Caco-2 (cell line): ENCODE results near the gene NOLC1. TPM values are rescaled to one million over a fixed set of nuclear protein-coding genes. Genes with fewer than 3 reads are reported as not detected.
A peak's percentile ranks its signal among the peaks of the same experiment; 100 is the strongest.

Experiments used
- BruUV-seq: library from RNA; stranded (reverse); fragments of 400-500 nt; replicated peaks from 2 replicates; lab custom pipeline; 2021; lab: Mats Ljungman, UMichigan
- CTCF ChIA-PET: fragments of 300-600 bp; sonication (Branson Sonifier 250); formaldehyde crosslinking; loops from one replicate; lab custom pipeline; 2022; ENCODE audit warnings: antibody characterized with exemption; lab: Charles Lee
- POLR2A ChIA-PET: fragments of 300-600 bp; sonication (Branson Sonifier 250); formaldehyde crosslinking; loops from one replicate; lab custom pipeline; 2022; ENCODE audit warnings: antibody characterized with exemption; lab: Charles Lee
- DNase-seq, 2 experiments: peaks; one replicate each; pipeline versions ENCODE4 v3.0.0 to v3.0.0-alpha.2; 2020 to 2022
- H3K27me3 ChIP-seq: replicated peaks from 2 replicates; pipeline ENCODE4 v1.6.0; 2011; ENCODE audit warnings: low read length; ENCODE audit not compliant: control insufficient read depth, insufficient read depth
- H3K36me3 ChIP-seq: 2 replicates; pipeline ENCODE4 v1.5.1; 2011; ENCODE audit warnings: low read length; ENCODE audit not compliant: control insufficient read depth, insufficient read depth
- H3K4me1 ChIP-seq: fragments of 250-450 bp; sonication (Bioruptor Pico); 2 replicates; pipeline ENCODE4 v1.5.1; 2020; ENCODE audit warnings: mild to moderate bottlenecking
- H3K4me3 ChIP-seq: 2 replicates; pipeline ENCODE4 v1.5.1; 2011; ENCODE audit warnings: low read depth, mild to moderate bottlenecking, control low read depth, low read length
- H3K9me3 ChIP-seq: fragments of 250-450 bp; sonication (Bioruptor Pico); 2 replicates; pipeline ENCODE4 v1.5.1; 2020; ENCODE audit warnings: mild to moderate bottlenecking, moderate library complexity
- H3K27ac Mint-ChIP-seq: one replicate; pipeline ENCODE4 v1.8.0; 2022; ENCODE audit warnings: mixed read lengths; ENCODE audit not compliant: unreplicated experiment
- H3K27me3 Mint-ChIP-seq: one replicate; pipeline ENCODE4 v1.8.0; 2022; ENCODE audit warnings: mixed read lengths; ENCODE audit not compliant: insufficient read depth, unreplicated experiment
- H3K36me3 Mint-ChIP-seq: one replicate; pipeline ENCODE4 v1.8.0; 2022; ENCODE audit warnings: mild to moderate bottlenecking, mixed read lengths; ENCODE audit not compliant: insufficient read depth, unreplicated experiment
- H3K4me1 Mint-ChIP-seq: one replicate; pipeline ENCODE4 v1.8.0; 2022; ENCODE audit warnings: low read depth, mixed read lengths; ENCODE audit not compliant: unreplicated experiment
- H3K4me3 Mint-ChIP-seq: one replicate; pipeline ENCODE4 v1.8.0; 2022; ENCODE audit warnings: mild to moderate bottlenecking, moderate library complexity, mixed read lengths; ENCODE audit not compliant: unreplicated experiment
- H3K9me3 Mint-ChIP-seq: one replicate; pipeline ENCODE4 v1.8.0; 2022; ENCODE audit warnings: mixed read lengths; ENCODE audit not compliant: unreplicated experiment
- CTCF ChIP-seq, 2 experiments: fragments of 200-600 bp in 1 of 2; IDR thresholded peaks; 1 replicate in 1 of 2; 2 replicates in 1 of 2; pipeline versions ENCODE4 v1.5.1 to v1.8.0; 2011 to 2022; ENCODE audit warnings: antibody characterized with exemption in 1 of 2, control low read depth in 1 of 2, inconsistent platforms in 1 of 2, low read depth in 1 of 2, low read length in 1 of 2, mild to moderate bottlenecking in 1 of 2, moderate library complexity in 1 of 2; ENCODE audit not compliant: insufficient read depth in 1 of 2, severe bottlenecking in 1 of 2, unreplicated experiment in 1 of 2
- intact Hi-C: fragments of 100-400 bp; cut with micrococcal nuclease; formaldehyde crosslinking; loops from one replicate; pipeline ENCODE4 v1.10.0; 2022; ENCODE audit not compliant: unreplicated experiment
- total RNA-seq: library from RNA; stranded (reverse); gene quantifications from 2 replicates; pipeline ENCODE4 v1.2.3, GENCODE V29; 2022

The NOLC1 gene
- total RNA-seq, 1 experiment from 2014 or later: 137 TPM

DNA sequence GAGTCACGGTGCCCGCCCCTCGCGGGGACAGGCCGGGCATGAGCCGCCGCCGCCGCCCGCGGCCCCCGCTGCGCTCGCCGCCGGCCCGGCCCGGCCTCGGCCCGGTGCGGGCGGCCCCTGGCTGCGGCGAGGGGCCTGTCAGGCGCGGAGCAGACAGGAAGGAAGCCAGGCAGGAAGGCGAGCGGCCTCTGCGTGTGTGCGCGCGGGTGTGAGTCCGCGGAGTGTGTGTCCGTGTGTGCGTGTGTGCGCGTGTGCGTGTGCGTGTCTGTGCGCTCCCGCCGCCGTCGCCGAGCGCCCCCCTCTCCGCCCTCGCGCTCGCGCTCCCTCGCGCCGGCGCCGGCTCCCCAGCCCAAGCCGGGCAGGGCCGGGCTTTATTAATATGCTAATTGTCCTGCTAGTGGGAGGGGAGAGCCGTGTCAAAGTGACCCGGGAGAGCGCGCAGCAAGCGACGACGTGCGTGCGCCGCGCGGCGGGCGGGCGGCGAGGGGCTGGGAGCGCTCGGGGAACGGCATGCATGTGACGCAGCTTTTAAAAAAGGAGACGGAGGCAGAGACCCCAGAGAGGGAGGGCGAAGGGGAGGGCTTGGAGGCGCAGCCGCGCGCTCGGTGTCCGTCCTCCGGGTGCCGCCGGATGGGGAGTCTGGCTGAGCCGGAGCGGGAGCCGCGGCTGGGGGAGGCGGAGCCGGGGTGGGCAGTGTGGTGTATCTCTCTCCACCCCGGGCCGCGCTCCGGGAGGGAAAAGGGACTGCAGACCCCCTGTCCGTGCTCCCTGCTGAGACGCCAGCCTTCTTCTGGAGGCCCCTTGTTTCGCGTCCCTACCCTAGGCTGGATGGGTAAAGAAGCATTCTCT lies 31.8 kb upstream of the NOLC1 start, which contains the start of gene LDB1:
Gene LDB1 (minus strand): TSS at position 227 of the 849 bp plus-strand sequence. CDS start 258 bp downstream, outside the sequence.
- Mint-ChIP-seq H3K9me3 (no peaks in the 10 kb centered on the region), H3K36me3 (no peaks in the 10 kb centered on the region), H3K4me1 (peaks cover 25% of the 10 kb centered on the region), H3K4me3 (peak within 1 kb of the TSS; percentile 77), H3K27ac (peak within 1 kb of the TSS; percentile 70), H3K27me3 (no peaks in the 10 kb centered on the region)
- POLR2A ChIA-PET: no interaction called here
- H3K4me3 ChIP-seq: peak within 1 kb of the TSS; percentile 90
- no peak for TF ChIP-seq CTCF (IDR thresholded peaks at IDR 0.05; ENCODE audit: insufficient read depth in 1 of 2, low read depth in 1 of 2, low read length in 1 of 2, severe bottlenecking in 1 of 2, unreplicated experiment in 1 of 2)
- BruUV-seq: no TSS peak
- DNase-seq: peak; percentile 78
- H3K36me3 ChIP-seq: no peaks in the 10 kb centered on the region
- H3K9me3 ChIP-seq: no peaks in the 10 kb centered on the region
- CTCF ChIA-PET: no interaction called here
- peaks cover 32% of the 10 kb centered on the region for H3K4me1 ChIP-seq
- intact Hi-C loops: loop anchor here (1.0 kb wide), 1 partner anchor 12 kb away; no protein-coding TSS in a partner anchor
- no peaks in the 10 kb centered on the region for H3K27me3 ChIP-seq

GRCh38 chr10:102120991-102121738 lies 31.0 kb upstream of the NOLC1 start:
- BruUV-seq: TSS peak; percentile 34
- intact Hi-C loops: loop anchor here (1.0 kb wide), 1 partner anchor 11 kb away; no protein-coding TSS in a partner anchor
- peaks cover 18% of the 10 kb centered on the region for H3K4me1 Mint-ChIP-seq
- Histone ChIP-seq H3K36me3 (no peaks in the 10 kb centered on the region), H3K27me3 (no peaks in the 10 kb centered on the region), H3K4me1 (peaks cover 29% of the 10 kb centered on the region; the same call in 1 of the 2 replicates), H3K9me3 (no peaks in the 10 kb centered on the region), H3K4me3 (peak overlapping the region; percentile 90)
- H3K9me3 Mint-ChIP-seq: no peaks in the 10 kb centered on the region
- DNase-seq: no peak
- peak overlapping the region; percentile 77 for H3K4me3 Mint-ChIP-seq
- peak overlapping the region; percentile 55 for H3K27ac Mint-ChIP-seq
- no peaks in the 10 kb centered on the region for H3K36me3 Mint-ChIP-seq
- H3K27me3 Mint-ChIP-seq: no peaks in the 10 kb centered on the region
- no peak for TF ChIP-seq CTCF (IDR thresholded peaks at IDR 0.05; ENCODE audit: insufficient read depth in 1 of 2, low read depth in 1 of 2, low read length in 1 of 2, severe bottlenecking in 1 of 2, unreplicated experiment in 1 of 2)
- ChIA-PET CTCF (no interaction called here), POLR2A (no interaction called here)

DNA sequence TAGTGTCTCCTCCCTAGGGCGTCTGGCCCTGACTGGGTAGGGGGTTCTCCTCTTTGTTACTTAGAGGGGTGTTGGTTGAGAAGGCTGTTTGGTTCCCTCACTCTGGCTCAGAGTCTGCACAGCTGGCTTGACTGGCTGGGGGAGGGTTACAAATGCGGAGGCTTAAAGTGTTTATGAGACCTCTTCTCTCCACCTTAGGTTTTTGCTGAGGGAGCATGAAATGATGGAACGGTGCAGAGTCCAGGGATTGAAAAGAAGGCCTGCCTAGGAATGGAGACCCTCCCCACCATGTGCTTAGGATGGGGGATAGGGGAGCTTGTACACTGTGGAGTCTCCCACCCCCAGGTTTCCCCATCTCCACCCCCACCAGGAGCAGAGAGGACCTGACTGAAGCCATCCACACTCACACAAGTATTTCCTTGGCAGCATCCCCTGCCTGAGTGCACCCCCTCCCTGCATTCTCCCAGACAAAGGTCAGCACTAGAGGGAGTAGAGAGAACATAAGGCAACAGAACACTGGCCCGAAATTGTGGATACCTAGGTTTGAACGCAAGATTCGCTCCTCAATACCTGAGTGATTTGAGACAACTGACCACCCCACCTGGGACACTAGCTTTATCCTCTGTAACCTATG lies 30.3 kb upstream of the NOLC1 start:
- POLR2A ChIA-PET: no interaction called here
- CTCF ChIA-PET: no interaction called here
- no peak overlapping the region for H3K27ac Mint-ChIP-seq

More for the DNA sequence above, 30.3 kb upstream of the NOLC1 start:
- Mint-ChIP-seq H3K4me1 (peaks cover 15% of the 10 kb centered on the region), H3K36me3 (no peaks in the 10 kb centered on the region), H3K4me3 (no peak overlapping the region), H3K9me3 (no peaks in the 10 kb centered on the region), H3K27me3 (no peaks in the 10 kb centered on the region)
- no peak overlapping the region for H3K4me3 ChIP-seq
- DNase-seq: peak in 1 of 2 experiments; percentile 20
- intact Hi-C loops: no loop called here
- H3K36me3 ChIP-seq: no peaks in the 10 kb centered on the region
- no TSS peak for BruUV-seq
- no peaks in the 10 kb centered on the region for H3K27me3 ChIP-seq
- H3K9me3 ChIP-seq: no peaks in the 10 kb centered on the region
- peaks cover 29% of the 10 kb centered on the region; the same call in 1 of the 2 replicates for H3K4me1 ChIP-seq
- TF ChIP-seq CTCF (IDR thresholded peaks at IDR 0.05; ENCODE audit: insufficient read depth in 1 of 2, low read depth in 1 of 2, low read length in 1 of 2, severe bottlenecking in 1 of 2, unreplicated experiment in 1 of 2): peak in 1 of 2 experiments; percentile 30
